GM12892 (cell line): Measurements from ENCODE around the gene TTC39A.

Experiments
- DNase-seq: peaks from one replicate; pipeline ENCODE4 v3.0.0; 2011; ENCODE audit not compliant: insufficient read length
- FAIRE-seq: peaks from 2 replicates; lab custom pipeline; 2011; peaks lifted over from hg19 to GRCh38; lab: Jason Lieb, UNC
- POLR2A ChIP-seq: IDR thresholded peaks from 2 replicates; pipeline ENCODE4 v1.6.1; 2011; ENCODE audit warnings: low read depth, low read length, control low read depth
- POLR2AphosphoS5 ChIP-seq: IDR thresholded peaks from 2 replicates; pipeline ENCODE4 v1.6.1; 2011; ENCODE audit warnings: low read depth, low read length, control low read depth
- TAF1 ChIP-seq: IDR thresholded peaks from 2 replicates; pipeline ENCODE4 v1.6.1; 2011; ENCODE audit warnings: low read depth, mild to moderate bottlenecking, control low read depth, low read length, borderline replicate concordance

TTC39A gene

GRCh38 chr1:51323778-51324177 is 6.6 kb downstream of the TTC39A start:
- DNase-seq, result no peak
- no peak for TF ChIP-seq POLR2A
- TF ChIP-seq POLR2AphosphoS5, result no peak
- TF ChIP-seq TAF1, result no peak
- FAIRE-seq, result no peak

- TF ChIP-seq POLR2AphosphoS5, result no peak
- no peak for TF ChIP-seq POLR2A
- no peak for TF ChIP-seq TAF1
- DNase-seq, result no peak
- no peak for FAIRE-seq
Measured at GRCh38 chr1:51322417-51323101, 7.8 kb downstream of the TTC39A start.

- no peak for FAIRE-seq
- no peak for DNase-seq
- TF ChIP-seq POLR2A (no peak), POLR2AphosphoS5 (no peak), TAF1 (no peak)
Measured at GRCh38 chr1:51321924-51322280, 8.5 kb downstream of the TTC39A start.

GRCh38 chr1:51320967-51321923 is 9.1 kb downstream of the TTC39A start:
- no peak for DNase-seq
- no peak for FAIRE-seq
- no peak for TF ChIP-seq POLR2A
- TF ChIP-seq TAF1, result no peak
- TF ChIP-seq POLR2AphosphoS5, result no peak

- FAIRE-seq, result no peak
- TF ChIP-seq POLR2AphosphoS5, result no peak
- no peak for DNase-seq
Measured at GRCh38 chr1:51317798-51318197, 12.6 kb downstream of the TTC39A start.

GRCh38 chr1:51316846-51317120 is 13.6 kb downstream of the TTC39A start:
- FAIRE-seq (no peak), DNase-seq (no peak)
- TF ChIP-seq POLR2AphosphoS5 (no peak), TAF1 (no peak), POLR2A (no peak)

GRCh38 chr1:51316113-51316845 is 14.1 kb downstream of the TTC39A start:
- DNase-seq (no peak), FAIRE-seq (no peak)
- TF ChIP-seq POLR2A, result no peak
- no peak for TF ChIP-seq POLR2AphosphoS5
- TF ChIP-seq TAF1, result no peak

GRCh38 chr1:51314974-51315373 is 15.4 kb downstream of the TTC39A start:
- DNase-seq (no peak), FAIRE-seq (no peak)
- TF ChIP-seq POLR2AphosphoS5, result no peak
- no peak for TF ChIP-seq TAF1
- TF ChIP-seq POLR2A, result no peak

- FAIRE-seq, result no peak
- no peak for DNase-seq
- TF ChIP-seq POLR2AphosphoS5 (no peak), TAF1 (no peak), POLR2A (no peak)
Measured at GRCh38 chr1:51313961-51314777, 16.2 kb downstream of the TTC39A start.

- DNase-seq (no peak), FAIRE-seq (no peak)
- TF ChIP-seq POLR2AphosphoS5 (no peak), POLR2A (no peak), TAF1 (no peak)
Measured at GRCh38 chr1:51313268-51313852, 17.0 kb downstream of the TTC39A start.

- FAIRE-seq (no peak), DNase-seq (no peak)
- TF ChIP-seq POLR2AphosphoS5 (no peak), TAF1 (no peak), POLR2A (no peak)
Measured at GRCh38 chr1:51312718-51313117, 17.6 kb downstream of the TTC39A start.
